ENCODE data around the gene EFEMP1. TPM values are rescaled to one million over a fixed set of nuclear protein-coding genes. Genes with fewer than 3 reads are reported as not detected.

EFEMP1 gene
- total and polyA plus RNA-seq, 2 of the 13 experiments (the other 11 are each of a cell fraction or from before 2014, with no cell fraction given) = not detected

- CTCF ChIA-PET (ENCODE audit: low intra/inter-chr PET ratio, low total read pairs) = no interaction called here
- no peaks in the 10 kb centered on the region for H3K4me1 ChIP-seq (ENCODE audit: insufficient read depth, low read length)
- H3K4me2 ChIP-seq (ENCODE audit: low read depth, low read length) = no peak overlapping the region
- BruUV-seq (replicated peaks) = no TSS peak
- in situ Hi-C loops (cut with HindIII; ENCODE audit: extremely low pct_ligation_motif_present, low pct_unique_long_range_greater_than_20kb) = no loop called here
- ATAC-seq (no peak), DNase-seq (ENCODE audit: low spot score) (no peak), FAIRE-seq (no peak)
- H2AFZ ChIP-seq (ENCODE audit: low read length) = no peak overlapping the region
- no peak overlapping the region for H3K9ac ChIP-seq (ENCODE audit: insufficient read depth, low read depth, low read length)
- intact Hi-C loops (cut with micrococcal nuclease; ENCODE audit: unreplicated experiment) = no loop called here
- H3K4me3 ChIP-seq (replicated peaks in 1 of 3; ENCODE audit: insufficient read depth in 1 of 3, low read depth in 2 of 3, low read length in 3 of 3) = no peak overlapping the region
- no peaks in the 10 kb centered on the region for H3K9me3 ChIP-seq (ENCODE audit: low read length)
- H3K36me3 ChIP-seq (replicated peaks in 1 of 2; ENCODE audit: control insufficient read depth in 1 of 2, insufficient read depth in 2 of 2, low read length in 2 of 2) = no peaks in the 10 kb centered on the region
- no peak overlapping the region for H3K27ac ChIP-seq (ENCODE audit: extremely low read length, insufficient read depth, low read length)
- H3K27me3 ChIP-seq (ENCODE audit: control insufficient read depth in 1 of 2, insufficient read depth in 2 of 2, low read length in 2 of 2) = peaks cover 0 to 3% of the 10 kb centered on the region in 2 experiments; a peak in 1 of 5 replicates
- POLR2A ChIA-PET = no interaction called here
- WGBS (ENCODE audit: low lambda C conversion rate) = 2% methylated on average over 3 of the region's 3 CpGs
- H3K79me2 ChIP-seq (ENCODE audit: insufficient read depth, low read length) = no peaks in the 10 kb centered on the region
- H4K20me1 ChIP-seq (ENCODE audit: insufficient read depth, low read length) = no peaks in the 10 kb centered on the region
- TF ChIP-seq ZBTB38 (CRISPR knock-in tag; IDR thresholded peaks at IDR 0.05) (no peak), DZIP1 (CRISPR knock-in tag; IDR thresholded peaks at IDR 0.05) (no peak), NR3C1 (CRISPR knock-in tag; IDR thresholded peaks at IDR 0.05) (no peak), HDAC6 (IDR thresholded peaks at IDR 0.05; ENCODE audit: low read depth, low read length) (no peak), ZNF782 (CRISPR knock-in tag; IDR thresholded peaks at IDR 0.05; ENCODE audit: borderline replicate concordance) (no peak), ZMYM3 (CRISPR knock-in tag; IDR thresholded peaks at IDR 0.05) (no peak), ZNF720 (CRISPR knock-in tag; IDR thresholded peaks at IDR 0.05) (no peak), ZSCAN25 (CRISPR knock-in tag; IDR thresholded peaks at IDR 0.05) (no peak), ZNF260 (CRISPR knock-in tag; IDR thresholded peaks at IDR 0.05; ENCODE audit: borderline replicate concordance, low read depth) (no peak), ZNF570 (CRISPR knock-in tag; IDR thresholded peaks at IDR 0.05; ENCODE audit: borderline replicate concordance) (no peak), ZBTB7A (CRISPR knock-in tag; IDR thresholded peaks at IDR 0.05) (no peak), GPN1 (CRISPR knock-in tag; IDR thresholded peaks at IDR 0.05; ENCODE audit: borderline replicate concordance) (no peak), ZNF275 (CRISPR knock-in tag; IDR thresholded peaks at IDR 0.05; ENCODE audit: borderline replicate concordance) (no peak), CREBL2 (CRISPR knock-in tag; IDR thresholded peaks at IDR 0.05; ENCODE audit: borderline replicate concordance) (no peak), ESRRA (CRISPR knock-in tag; IDR thresholded peaks at IDR 0.05; ENCODE audit: low read depth) (no peak), GRHL1 (CRISPR knock-in tag; conservative IDR thresholded peaks at IDR 0.05) (no peak), CTCF (CRISPR knock-in tag; IDR thresholded peaks at IDR 0.05) (no peak), HCFC1 (IDR thresholded peaks at IDR 0.05; ENCODE audit: low read depth, low read length) (no peak), TBL1XR1 (IDR thresholded peaks at IDR 0.05; ENCODE audit: borderline replicate concordance, low read length, partially characterized antibody) (no peak)
These were observed 33.6 kb upstream of the EFEMP1 start for GRCh38 chr2:55957142-55957541.
